Nephron (organoid): ENCODE measurements around the gene CDYL.
A peak's percentile ranks its signal among the peaks of the same experiment; 100 is the strongest.

Experiments
- H3K27ac Mint-ChIP-seq, 3 experiments: 2 replicates each; pipeline ENCODE4 v1.8.0; 2020; ENCODE audit warnings: mixed read lengths in 3 of 3, mild to moderate bottlenecking in 2 of 3, moderate library complexity in 1 of 3
- H3K27me3 Mint-ChIP-seq: 2 replicates; pipeline ENCODE4 v1.8.0; 2021; ENCODE audit warnings: low read depth, mild to moderate bottlenecking, moderate library complexity, mixed read lengths
- H3K36me3 Mint-ChIP-seq: 2 replicates; pipeline ENCODE4 v1.8.0; 2020; ENCODE audit warnings: low read depth, mixed read lengths
- H3K4me1 Mint-ChIP-seq: 2 replicates; pipeline ENCODE4 v1.8.0; 2020; ENCODE audit warnings: mixed read lengths
- H3K4me3 Mint-ChIP-seq, 3 experiments: 2 replicates each; pipeline ENCODE4 v1.8.0; 2020; ENCODE audit warnings: mild to moderate bottlenecking in 3 of 3, mixed read lengths in 3 of 3, moderate library complexity in 2 of 3
- H3K9me3 Mint-ChIP-seq: 2 replicates; pipeline ENCODE4 v1.8.0; 2020; ENCODE audit warnings: mixed read lengths
- CTCF ChIP-seq, 3 experiments: fragments of 200-600 bp; sonication (generic); IDR thresholded peaks; one replicate each; pipeline ENCODE4 v1.5.0; 2021; ENCODE audit warnings: antibody characterized with exemption in 3 of 3; ENCODE audit not compliant: unreplicated experiment in 3 of 3

Gene CDYL

DNA sequence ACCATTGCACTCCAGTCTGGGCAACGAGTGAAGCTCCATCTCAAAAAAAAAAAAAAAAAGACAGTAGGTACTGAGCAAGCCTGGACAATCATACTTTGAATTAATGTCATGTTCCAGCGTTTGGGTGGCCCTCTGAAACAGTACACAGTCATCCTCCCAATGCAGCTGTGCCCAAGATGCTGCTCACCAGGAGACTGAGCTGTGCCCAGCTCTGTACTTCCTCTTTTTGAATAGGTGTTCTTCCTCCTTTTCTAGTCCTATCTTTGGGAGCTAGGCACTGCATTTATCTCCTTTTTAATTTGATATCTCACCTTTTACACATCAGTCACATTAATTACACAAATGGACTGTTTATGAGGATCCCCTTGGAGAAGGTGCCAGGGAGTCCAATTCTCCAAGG, 126.2 kb downstream of the CDYL start:
- TF ChIP-seq CTCF (IDR thresholded peaks at IDR 0.05; ENCODE audit: unreplicated experiment in 3 of 3): no peak
- peaks cover 52% of the 10 kb centered on the region for H3K4me1 Mint-ChIP-seq
- H3K27ac Mint-ChIP-seq: peak overlapping the region; percentile 66 to 93 (median 70)
- H3K4me3 Mint-ChIP-seq: no peak overlapping the region
- no peaks in the 10 kb centered on the region for H3K27me3 Mint-ChIP-seq
- peaks cover 46% of the 10 kb centered on the region for H3K36me3 Mint-ChIP-seq
- H3K9me3 Mint-ChIP-seq: peaks cover 8% of the 10 kb centered on the region

DNA sequence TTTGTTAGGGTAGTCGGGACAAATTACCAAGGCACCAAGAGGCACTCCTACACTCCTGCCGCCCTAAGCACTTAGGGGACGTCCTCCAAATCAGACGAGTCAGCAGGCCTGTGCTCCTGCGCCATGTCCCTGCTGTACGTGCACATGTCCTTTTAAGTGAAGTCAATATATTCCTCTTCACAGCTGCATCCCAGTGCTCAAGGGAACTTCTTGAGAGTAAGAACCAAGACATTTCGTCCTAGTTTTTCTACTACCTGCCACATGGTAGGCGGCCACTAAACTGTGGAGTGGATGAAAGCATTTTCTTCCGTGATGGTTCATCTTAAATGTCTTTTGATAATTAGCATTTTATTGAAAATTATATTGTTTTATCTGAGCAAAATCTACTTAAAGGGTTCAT, 126.9 kb downstream of the CDYL start:
- Mint-ChIP-seq H3K27me3 (no peaks in the 10 kb centered on the region), H3K27ac (peak overlapping the region; percentile 66 to 93 (median 77)), H3K36me3 (peaks cover 41% of the 10 kb centered on the region)

GRCh38 chr6:4903751-4904370, 127.7 kb downstream of the CDYL start:
- Mint-ChIP-seq H3K4me1 (peaks cover 60% of the 10 kb centered on the region), H3K4me3 (no peak overlapping the region), H3K27me3 (no peaks in the 10 kb centered on the region), H3K9me3 (peaks cover 4% of the 10 kb centered on the region), H3K36me3 (peaks cover 37% of the 10 kb centered on the region), H3K27ac (peak overlapping the region; percentile 66 to 77 (median 68))
- TF ChIP-seq CTCF (IDR thresholded peaks at IDR 0.05; ENCODE audit: unreplicated experiment in 3 of 3): no peak

More for the DNA sequence above, 126.9 kb downstream of the CDYL start:
- H3K4me3 Mint-ChIP-seq: no peak overlapping the region
- peaks cover 5% of the 10 kb centered on the region for H3K9me3 Mint-ChIP-seq
- H3K4me1 Mint-ChIP-seq: peaks cover 57% of the 10 kb centered on the region
- no peak for TF ChIP-seq CTCF (IDR thresholded peaks at IDR 0.05; ENCODE audit: unreplicated experiment in 3 of 3)

DNA sequence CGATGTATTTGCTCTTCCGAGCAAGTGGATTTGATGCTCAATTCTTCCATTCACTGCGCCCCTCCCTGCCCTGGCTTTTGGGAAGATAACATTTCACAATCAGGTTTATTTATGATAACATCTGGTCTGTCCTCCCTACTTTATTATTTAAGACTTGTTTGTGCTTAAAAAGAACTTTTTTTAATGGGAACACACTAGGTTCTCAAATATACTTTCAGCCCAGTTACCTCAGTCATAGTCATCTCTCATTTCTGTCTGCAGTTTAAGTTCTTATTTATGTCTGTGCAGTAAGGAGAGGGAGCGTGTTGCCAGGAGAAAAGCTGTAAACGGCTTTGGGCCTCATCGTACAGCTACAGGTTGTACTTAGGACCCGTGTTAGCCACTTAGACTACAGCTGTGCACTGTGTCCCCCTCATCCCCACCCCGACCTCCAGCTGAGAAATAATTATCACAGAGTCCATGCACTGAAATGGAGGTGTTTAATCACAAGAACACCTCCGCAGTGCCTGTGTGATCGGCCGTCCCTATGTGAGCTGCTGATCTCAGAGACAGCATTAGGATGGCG, 128.3 kb downstream of the CDYL start:
- Mint-ChIP-seq H3K4me3 (no peak overlapping the region), H3K27me3 (no peaks in the 10 kb centered on the region), H3K36me3 (peaks cover 35% of the 10 kb centered on the region), H3K9me3 (no peaks in the 10 kb centered on the region), H3K27ac (peak overlapping the region; percentile 41 to 68 (median 58)), H3K4me1 (peaks cover 65% of the 10 kb centered on the region)
- no peak for TF ChIP-seq CTCF (IDR thresholded peaks at IDR 0.05; ENCODE audit: unreplicated experiment in 3 of 3)

GRCh38 chr6:4905826-4906225, 129.6 kb downstream of the CDYL start:
- H3K27me3 Mint-ChIP-seq: no peaks in the 10 kb centered on the region
- H3K36me3 Mint-ChIP-seq: peaks cover 32% of the 10 kb centered on the region
- TF ChIP-seq CTCF (IDR thresholded peaks at IDR 0.05; ENCODE audit: unreplicated experiment in 3 of 3): no peak
- H3K4me1 Mint-ChIP-seq: peaks cover 70% of the 10 kb centered on the region
- H3K9me3 Mint-ChIP-seq: no peaks in the 10 kb centered on the region
- H3K4me3 Mint-ChIP-seq: no peak overlapping the region
- peak overlapping the region in 1 of 3 experiments; percentile 62 for H3K27ac Mint-ChIP-seq
